Activated B cell treated with CpG ODN at 0.5 μM for 24 hours (primary cell): ENCODE measurements around the gene AHCYL2. TPM values are rescaled to one million over a fixed set of nuclear protein-coding genes. Genes with fewer than 3 reads are reported as not detected.
"Not testable (repeated sequence)": the region's sequence is repeated elsewhere in the genome, so short reads cannot be mapped to it uniquely, and the experiment has no call there.

ENCODE experiments used
- ATAC-seq: fragments of 200-7000 bp; cut with Tn5 transposase; one replicate; pipeline ENCODE4 v1.10.0; 2021; ENCODE audit warnings: low read depth, mild to moderate bottlenecking, moderate library complexity
- CTCF ChIA-PET: fragments of 350-600 bp; sonication (Branson Sonifier 250); formaldehyde crosslinking; loops from one replicate; lab custom pipeline; 2021; ENCODE audit warnings: antibody characterized with exemption; lab: Charles Lee
- POLR2A ChIA-PET: fragments of 350-600 bp; sonication (Branson Sonifier 250); formaldehyde crosslinking; loops from one replicate; lab custom pipeline; 2021; ENCODE audit warnings: antibody characterized with exemption; lab: Charles Lee
- DNase-seq: peaks from one replicate; pipeline ENCODE4 v3.0.0; 2022
- H3K27ac Mint-ChIP-seq: one replicate; pipeline ENCODE4 v1.8.0; 2020; ENCODE audit warnings: mixed read lengths
- H3K27me3 Mint-ChIP-seq: one replicate; pipeline ENCODE4 v1.8.0; 2021; ENCODE audit warnings: mixed read lengths
- H3K36me3 Mint-ChIP-seq: one replicate; pipeline ENCODE4 v1.8.0; 2021; ENCODE audit warnings: low read depth, mixed read lengths
- H3K4me1 Mint-ChIP-seq: one replicate; pipeline ENCODE4 v1.8.0; 2021; ENCODE audit warnings: mixed read lengths
- H3K4me3 Mint-ChIP-seq: one replicate; pipeline ENCODE4 v1.8.0; 2020; ENCODE audit warnings: mild to moderate bottlenecking, mixed read lengths
- H3K9me3 Mint-ChIP-seq: one replicate; pipeline ENCODE4 v1.8.0; 2020; ENCODE audit warnings: mixed read lengths
- CTCF ChIP-seq: fragments of 200-600 bp; IDR thresholded peaks from one replicate; pipeline ENCODE4 v1.8.0; 2022; ENCODE audit warnings: antibody characterized with exemption, mild to moderate bottlenecking
- intact Hi-C: fragments of 100-400 bp; cut with micrococcal nuclease; formaldehyde crosslinking; loops from one replicate; pipeline ENCODE4 v1.15.1; 2024
- total RNA-seq: library from RNA; stranded (reverse); gene quantifications from 2 replicates; pipeline ENCODE4 v1.2.3, GENCODE V29; 2022

Gene AHCYL2
- total RNA-seq, 1 donor from 2014 or later, result 11.6 TPM

GRCh38 chr7:129368389-129368986 lies 143.7 kb downstream of the AHCYL2 start:
- no peak for TF ChIP-seq CTCF
- H3K27ac Mint-ChIP-seq, result peak overlapping the region; percentile 46
- ATAC-seq, result peak; percentile 10
- H3K4me3 Mint-ChIP-seq, result peak overlapping the region; percentile 61
- H3K27me3 Mint-ChIP-seq, result no peaks in the 10 kb centered on the region
- ChIA-PET POLR2A (interaction anchor here (0.6 to 1.3 kb wide), 4 partner anchors 9 to 688 kb away, joined by 3 to 5 read pairs (median 4); no protein-coding TSS in a partner anchor), CTCF (interaction anchor here (0.6 to 2.9 kb wide), 30 partner anchors 9 to 641 kb away, joined by 3 to 52 read pairs (median 6); partner anchors contain the start of gene STRIP2)
- no peaks in the 10 kb centered on the region for H3K36me3 Mint-ChIP-seq
- H3K9me3 Mint-ChIP-seq, result no peaks in the 10 kb centered on the region
- intact Hi-C loops, result loop anchor here (1.0 kb wide), 1 partner anchor 642 kb away; no protein-coding TSS in a partner anchor
- no peak for DNase-seq
- peaks cover 27% of the 10 kb centered on the region for H3K4me1 Mint-ChIP-seq

GRCh38 chr7:129369447-129369846 lies 144.6 kb downstream of the AHCYL2 start:
- H3K4me3 Mint-ChIP-seq, DNase-seq, H3K27me3 Mint-ChIP-seq, ATAC-seq, intact Hi-C loops, H3K27ac Mint-ChIP-seq, H3K36me3 Mint-ChIP-seq, H3K9me3 Mint-ChIP-seq: not testable (repeated sequence)
- H3K4me1 Mint-ChIP-seq, result peaks cover 27% of the 10 kb centered on the region
- POLR2A ChIA-PET, result interaction anchor here (1.1 kb wide), 1 partner anchor 102 kb away, joined by 3 read pairs; no protein-coding TSS in a partner anchor
- CTCF ChIA-PET, result interaction anchor here (1.3 to 2.9 kb wide), 6 partner anchors 24 to 275 kb away, joined by 3 to 42 read pairs (median 12); no protein-coding TSS in a partner anchor

GRCh38 chr7:129370812-129371211 lies 146.0 kb downstream of the AHCYL2 start:
- CTCF ChIA-PET, result interaction anchor here (1.1 to 1.5 kb wide), 5 partner anchors 8 to 273 kb away, joined by 3 to 6 read pairs (median 3); no protein-coding TSS in a partner anchor
- no peak for ATAC-seq
- no peak for TF ChIP-seq CTCF
- DNase-seq, result no peak
- no peak overlapping the region for H3K4me3 Mint-ChIP-seq
- intact Hi-C loops, result no loop called here
- no peak overlapping the region for H3K27ac Mint-ChIP-seq
- POLR2A ChIA-PET, result no interaction called here
- no peaks in the 10 kb centered on the region for H3K36me3 Mint-ChIP-seq
- H3K27me3 Mint-ChIP-seq, result no peaks in the 10 kb centered on the region
- H3K9me3 Mint-ChIP-seq, result no peaks in the 10 kb centered on the region
- H3K4me1 Mint-ChIP-seq, result peaks cover 27% of the 10 kb centered on the region

- Mint-ChIP-seq H3K36me3 (no peaks in the 10 kb centered on the region), H3K9me3 (no peaks in the 10 kb centered on the region), H3K4me1 (peaks cover 27% of the 10 kb centered on the region), H3K27me3 (no peaks in the 10 kb centered on the region), H3K4me3 (no peak overlapping the region), H3K27ac (no peak overlapping the region)
- POLR2A ChIA-PET, result no interaction called here
- TF ChIP-seq CTCF, result no peak
- intact Hi-C loops, result no loop called here
- CTCF ChIA-PET, result interaction anchor here (1.1 to 1.5 kb wide), 3 partner anchors 9 to 272 kb away, joined by 3 to 4 read pairs (median 3); no protein-coding TSS in a partner anchor
- ATAC-seq, result no peak
- no peak for DNase-seq
Measured at GRCh38 chr7:129371487-129371886, 146.7 kb downstream of the AHCYL2 start.

- TF ChIP-seq CTCF, result no peak
- Mint-ChIP-seq H3K4me3 (no peak overlapping the region), H3K4me1 (peaks cover 14% of the 10 kb centered on the region), H3K27me3 (no peaks in the 10 kb centered on the region), H3K36me3 (no peaks in the 10 kb centered on the region), H3K27ac (no peak overlapping the region), H3K9me3 (no peaks in the 10 kb centered on the region)
- no peak for ATAC-seq
- DNase-seq, result no peak
- CTCF ChIA-PET, result interaction anchor here (1.1 kb wide), 1 partner anchor 96 kb away, joined by 3 read pairs; no protein-coding TSS in a partner anchor
- intact Hi-C loops, result no loop called here
- POLR2A ChIA-PET, result interaction anchor here (0.5 kb wide), 1 partner anchor 450 kb away, joined by 4 read pairs; no protein-coding TSS in a partner anchor
Measured at GRCh38 chr7:129373651-129374428, 149.0 kb downstream of the AHCYL2 start.
